Osteocyte (in vitro differentiated cells): Measurements from ENCODE around the gene TLN1. TPM values are rescaled to one million over a fixed set of nuclear protein-coding genes. Genes with fewer than 3 reads are reported as not detected.

ENCODE experiments used
- DNase-seq: peaks from one replicate; pipeline ENCODE4 v3.0.0; 2021; ENCODE audit warnings: mixed read lengths; ENCODE audit not compliant: unreplicated experiment; ENCODE audit errors: extremely low spot score
- H3K27ac Mint-ChIP-seq: one replicate; pipeline ENCODE4 v1.8.0; 2021; ENCODE audit warnings: mild to moderate bottlenecking, mixed read lengths; ENCODE audit not compliant: unreplicated experiment
- H3K27me3 Mint-ChIP-seq: one replicate; pipeline ENCODE4 v1.8.0; 2021; ENCODE audit warnings: mixed read lengths; ENCODE audit not compliant: unreplicated experiment
- H3K36me3 Mint-ChIP-seq: one replicate; pipeline ENCODE4 v1.8.0; 2021; ENCODE audit warnings: mixed read lengths; ENCODE audit not compliant: unreplicated experiment
- H3K4me1 Mint-ChIP-seq: one replicate; pipeline ENCODE4 v1.8.0; 2021; ENCODE audit warnings: mixed read lengths; ENCODE audit not compliant: unreplicated experiment
- H3K4me3 Mint-ChIP-seq: one replicate; pipeline ENCODE4 v1.8.0; 2021; ENCODE audit warnings: mild to moderate bottlenecking, moderate library complexity, mixed read lengths; ENCODE audit not compliant: unreplicated experiment
- H3K9me3 Mint-ChIP-seq: one replicate; pipeline ENCODE4 v1.8.0; 2021; ENCODE audit warnings: mixed read lengths; ENCODE audit not compliant: unreplicated experiment
- long read RNA-seq: library from polyadenylated mRNA; unstranded; transcript quantifications from one replicate; pipeline ENCODE4 v2.0.0, GENCODE V29; 2021
- total RNA-seq: library from RNA; stranded (reverse); gene quantifications from 2 replicates; pipeline ENCODE4 v1.2.1, GENCODE V29; 2021
- TF ChIP-seq, protein P1 (sequence below): fragments of 200-600 bp; sonication (generic); IDR thresholded peaks from 2 replicates; pipeline ENCODE4 v1.5.0; 2021; ENCODE audit warnings: antibody characterized with exemption, mild to moderate bottlenecking, moderate library complexity

TLN1 gene, protein sequence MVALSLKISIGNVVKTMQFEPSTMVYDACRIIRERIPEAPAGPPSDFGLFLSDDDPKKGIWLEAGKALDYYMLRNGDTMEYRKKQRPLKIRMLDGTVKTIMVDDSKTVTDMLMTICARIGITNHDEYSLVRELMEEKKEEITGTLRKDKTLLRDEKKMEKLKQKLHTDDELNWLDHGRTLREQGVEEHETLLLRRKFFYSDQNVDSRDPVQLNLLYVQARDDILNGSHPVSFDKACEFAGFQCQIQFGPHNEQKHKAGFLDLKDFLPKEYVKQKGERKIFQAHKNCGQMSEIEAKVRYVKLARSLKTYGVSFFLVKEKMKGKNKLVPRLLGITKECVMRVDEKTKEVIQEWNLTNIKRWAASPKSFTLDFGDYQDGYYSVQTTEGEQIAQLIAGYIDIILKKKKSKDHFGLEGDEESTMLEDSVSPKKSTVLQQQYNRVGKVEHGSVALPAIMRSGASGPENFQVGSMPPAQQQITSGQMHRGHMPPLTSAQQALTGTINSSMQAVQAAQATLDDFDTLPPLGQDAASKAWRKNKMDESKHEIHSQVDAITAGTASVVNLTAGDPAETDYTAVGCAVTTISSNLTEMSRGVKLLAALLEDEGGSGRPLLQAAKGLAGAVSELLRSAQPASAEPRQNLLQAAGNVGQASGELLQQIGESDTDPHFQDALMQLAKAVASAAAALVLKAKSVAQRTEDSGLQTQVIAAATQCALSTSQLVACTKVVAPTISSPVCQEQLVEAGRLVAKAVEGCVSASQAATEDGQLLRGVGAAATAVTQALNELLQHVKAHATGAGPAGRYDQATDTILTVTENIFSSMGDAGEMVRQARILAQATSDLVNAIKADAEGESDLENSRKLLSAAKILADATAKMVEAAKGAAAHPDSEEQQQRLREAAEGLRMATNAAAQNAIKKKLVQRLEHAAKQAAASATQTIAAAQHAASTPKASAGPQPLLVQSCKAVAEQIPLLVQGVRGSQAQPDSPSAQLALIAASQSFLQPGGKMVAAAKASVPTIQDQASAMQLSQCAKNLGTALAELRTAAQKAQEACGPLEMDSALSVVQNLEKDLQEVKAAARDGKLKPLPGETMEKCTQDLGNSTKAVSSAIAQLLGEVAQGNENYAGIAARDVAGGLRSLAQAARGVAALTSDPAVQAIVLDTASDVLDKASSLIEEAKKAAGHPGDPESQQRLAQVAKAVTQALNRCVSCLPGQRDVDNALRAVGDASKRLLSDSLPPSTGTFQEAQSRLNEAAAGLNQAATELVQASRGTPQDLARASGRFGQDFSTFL (N-terminal part only)
- total RNA-seq = 433 and 439 TPM in 2 replicates
- long read RNA-seq, partial matches to known transcripts = 7 of 11 reads
- long read RNA-seq, other reads (novel, unspliced or antisense) = 4 of 11 reads

DNA sequence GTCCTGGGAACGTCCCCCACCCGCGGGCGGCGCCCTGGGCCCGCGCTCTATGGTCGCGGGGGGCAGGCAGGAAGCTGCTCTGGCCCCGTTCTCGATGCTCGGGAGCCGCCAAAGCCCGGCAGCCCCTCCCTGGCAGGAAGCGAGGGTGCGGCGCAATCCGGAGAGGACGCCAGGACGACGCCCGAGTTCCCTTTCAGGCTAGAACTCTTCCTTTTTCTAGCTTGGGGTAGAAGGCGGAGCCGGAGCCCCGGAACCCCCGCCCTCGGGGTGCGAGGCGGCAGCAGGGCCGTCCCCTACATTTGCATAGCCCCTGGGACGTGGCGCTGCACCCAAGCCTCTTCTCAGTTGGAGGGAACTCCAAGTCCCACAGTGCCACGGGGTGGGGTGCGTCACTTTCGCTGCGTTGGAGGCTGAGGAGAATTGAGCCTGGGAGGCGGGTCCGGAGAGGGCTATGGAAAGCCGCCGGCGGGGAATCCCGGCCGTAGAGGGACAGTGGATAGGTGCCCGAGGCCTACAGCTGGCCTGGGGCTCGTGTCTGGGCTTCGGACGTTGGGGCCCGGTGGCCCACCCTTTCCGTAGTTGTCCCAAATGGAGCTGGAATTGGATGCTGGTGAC lies at the start of gene TLN1, which contains the start of gene CREB3:
Gene TLN1, minus strand, starts transcription at position 11 of the 615 bp plus-strand sequence. CDS start 6,501 bp downstream, outside the sequence.
Gene CREB3, plus strand, starts transcription at position 482 of the 615 bp plus-strand sequence. Its CDS starts 107 bp downstream, at position 589.
- no peak within 1 kb of the TSS for H3K4me3 Mint-ChIP-seq
- H3K36me3 Mint-ChIP-seq = peaks cover 16% of the 10 kb centered on the region
- no peaks in the 10 kb centered on the region for H3K9me3 Mint-ChIP-seq
- TF ChIP-seq, protein P1, sequence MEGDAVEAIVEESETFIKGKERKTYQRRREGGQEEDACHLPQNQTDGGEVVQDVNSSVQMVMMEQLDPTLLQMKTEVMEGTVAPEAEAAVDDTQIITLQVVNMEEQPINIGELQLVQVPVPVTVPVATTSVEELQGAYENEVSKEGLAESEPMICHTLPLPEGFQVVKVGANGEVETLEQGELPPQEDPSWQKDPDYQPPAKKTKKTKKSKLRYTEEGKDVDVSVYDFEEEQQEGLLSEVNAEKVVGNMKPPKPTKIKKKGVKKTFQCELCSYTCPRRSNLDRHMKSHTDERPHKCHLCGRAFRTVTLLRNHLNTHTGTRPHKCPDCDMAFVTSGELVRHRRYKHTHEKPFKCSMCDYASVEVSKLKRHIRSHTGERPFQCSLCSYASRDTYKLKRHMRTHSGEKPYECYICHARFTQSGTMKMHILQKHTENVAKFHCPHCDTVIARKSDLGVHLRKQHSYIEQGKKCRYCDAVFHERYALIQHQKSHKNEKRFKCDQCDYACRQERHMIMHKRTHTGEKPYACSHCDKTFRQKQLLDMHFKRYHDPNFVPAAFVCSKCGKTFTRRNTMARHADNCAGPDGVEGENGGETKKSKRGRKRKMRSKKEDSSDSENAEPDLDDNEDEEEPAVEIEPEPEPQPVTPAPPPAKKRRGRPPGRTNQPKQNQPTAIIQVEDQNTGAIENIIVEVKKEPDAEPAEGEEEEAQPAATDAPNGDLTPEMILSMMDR = no peak
- no peak within 1 kb of the TSS for H3K27ac Mint-ChIP-seq
- peak; percentile 99 for DNase-seq
- peaks cover 36% of the 10 kb centered on the region for H3K4me1 Mint-ChIP-seq
- no peaks in the 10 kb centered on the region for H3K27me3 Mint-ChIP-seq

DNA sequence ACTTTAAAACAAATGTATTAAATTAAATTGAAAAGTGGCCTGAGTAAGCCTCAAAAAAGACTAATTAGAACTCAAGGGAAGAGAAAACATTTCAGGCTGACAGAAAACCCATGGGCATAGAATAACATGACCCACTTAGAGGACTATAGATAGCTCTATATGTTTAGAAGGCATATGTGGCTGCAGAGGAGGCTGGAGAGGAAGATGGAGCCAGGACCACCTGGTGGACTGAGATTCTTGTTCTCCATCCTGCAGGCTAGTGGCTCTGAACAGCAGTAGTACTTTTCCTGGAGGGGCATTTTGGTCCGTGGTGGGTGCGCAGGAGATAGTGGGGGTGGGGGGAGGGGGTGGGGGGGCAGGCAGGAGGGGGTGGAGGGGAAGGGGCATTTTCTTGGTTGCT lies 49.1 kb upstream of the TLN1 start:
- Mint-ChIP-seq H3K9me3 (no peaks in the 10 kb centered on the region), H3K36me3 (no peaks in the 10 kb centered on the region), H3K4me3 (no peak overlapping the region), H3K27me3 (peaks cover 47% of the 10 kb centered on the region), H3K4me1 (no peaks in the 10 kb centered on the region), H3K27ac (no peak overlapping the region)
- TF ChIP-seq, protein P1 = no peak
- no peak for DNase-seq

DNA sequence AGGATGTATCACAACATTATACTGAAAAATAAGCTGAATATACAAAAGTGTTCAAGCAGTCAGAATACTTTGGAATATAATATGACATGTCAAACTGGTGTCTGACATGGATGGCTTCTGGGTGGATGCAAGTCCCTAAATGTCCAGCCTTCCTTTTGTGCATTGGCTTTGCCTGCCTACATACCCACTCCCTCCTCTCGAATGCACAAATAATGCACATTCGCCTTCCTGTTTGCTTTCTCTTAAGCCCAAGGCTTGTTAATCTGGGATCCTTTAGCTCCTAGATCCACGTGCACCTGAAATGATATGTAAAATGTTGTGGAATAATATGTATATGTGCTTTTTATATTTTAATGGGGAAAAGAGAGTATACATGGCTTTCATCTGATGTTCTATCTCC lies 46.5 kb upstream of the TLN1 start:
- H3K9me3 Mint-ChIP-seq = no peaks in the 10 kb centered on the region
- no peaks in the 10 kb centered on the region for H3K36me3 Mint-ChIP-seq
- TF ChIP-seq, protein P1 = no peak
- peaks cover 32% of the 10 kb centered on the region for H3K27me3 Mint-ChIP-seq
- H3K4me3 Mint-ChIP-seq = no peak overlapping the region
- H3K27ac Mint-ChIP-seq = no peak overlapping the region
- H3K4me1 Mint-ChIP-seq = no peaks in the 10 kb centered on the region
- no peak for DNase-seq

DNA sequence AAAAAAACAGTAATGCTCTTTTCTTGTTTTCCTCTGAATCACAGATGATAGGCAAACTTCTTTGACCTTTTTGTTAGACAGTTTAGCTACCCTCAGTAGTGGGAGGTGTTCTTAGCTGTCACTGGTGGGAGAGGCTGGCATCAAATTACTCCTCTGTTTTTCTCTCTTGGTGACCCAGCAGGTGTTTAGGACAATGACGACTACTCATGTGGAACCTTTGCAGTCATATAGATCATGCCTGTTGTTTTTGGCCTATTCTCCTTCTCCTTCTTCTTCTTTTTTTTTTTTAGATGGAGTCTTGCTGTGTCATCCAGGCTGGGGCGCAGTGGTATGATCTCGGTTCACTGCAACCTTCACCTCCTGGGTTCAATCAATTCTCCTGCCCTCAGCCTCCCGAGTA lies 44.0 kb upstream of the TLN1 start:
- no peak for DNase-seq
- no peaks in the 10 kb centered on the region for H3K4me1 Mint-ChIP-seq

More for the DNA sequence above, 44.0 kb upstream of the TLN1 start:
- Mint-ChIP-seq H3K36me3 (no peaks in the 10 kb centered on the region), H3K27me3 (peaks cover 24% of the 10 kb centered on the region), H3K9me3 (no peaks in the 10 kb centered on the region), H3K4me3 (no peak overlapping the region), H3K27ac (no peak overlapping the region)
- TF ChIP-seq, protein P1 = no peak
